Measurements from ENCODE around the gene TEX14.

GRCh38 chr17:58606934-58607333 is 84.9 kb downstream of the TEX14 start:
- TF ChIP-seq PAX5 (IDR thresholded peaks at IDR 0.05; ENCODE audit: insufficient read depth, low read length, severe bottlenecking) (no peak), POLR2AphosphoS5 (IDR thresholded peaks at IDR 0.05; ENCODE audit: low read depth, low read length) (no peak), TAF1 (IDR thresholded peaks at IDR 0.05; ENCODE audit: low read depth, low read length) (no peak), POLR2A (IDR thresholded peaks at IDR 0.05; ENCODE audit: low read depth, low read length) (no peak), SPI1 (IDR thresholded peaks at IDR 0.05; ENCODE audit: low read depth, low read length) (no peak)
